ENCODE results near the gene SYNE2. TPM values are rescaled to one million over a fixed set of nuclear protein-coding genes. Genes with fewer than 3 reads are reported as not detected.
"Not testable (repeated sequence)": the region's sequence is repeated elsewhere in the genome, so short reads cannot be mapped to it uniquely, and the experiment has no call there.

The SYNE2 gene
- total and polyA plus RNA-seq, 4 donors, result 26.9 to 208 (median 67.9) TPM

DNA sequence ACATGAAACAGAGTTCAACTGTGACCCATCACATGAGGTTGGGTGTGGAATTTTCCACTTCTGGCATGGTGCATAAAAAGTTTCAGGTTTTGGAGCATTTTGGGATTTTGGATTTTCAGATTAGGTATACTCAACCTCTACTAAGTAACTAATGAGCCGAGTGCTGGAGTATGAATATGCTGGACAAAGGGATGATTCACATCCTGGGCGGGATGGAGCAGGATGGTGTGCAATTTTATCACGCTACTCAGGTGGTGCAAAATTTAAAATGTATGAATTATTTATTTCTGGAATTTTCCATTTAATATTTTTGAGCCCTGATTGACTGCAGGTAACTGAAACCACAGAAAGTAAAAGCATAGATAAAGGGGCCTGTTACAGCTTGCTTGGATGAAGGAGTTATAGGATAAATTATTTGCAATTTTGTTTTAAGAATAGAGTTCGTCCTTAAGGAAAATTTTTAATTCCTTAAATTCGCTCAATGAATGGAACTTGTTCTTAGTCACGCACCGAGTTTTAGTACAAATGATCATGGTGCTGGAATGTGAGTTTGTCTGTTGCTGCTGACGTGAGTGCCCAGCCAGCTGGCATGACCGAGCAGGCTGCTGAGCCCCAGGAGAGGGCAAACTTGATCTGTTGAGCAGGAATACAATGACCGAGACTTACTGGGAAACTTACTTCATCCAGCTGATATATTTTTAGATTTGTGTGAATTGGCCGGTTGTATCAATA lies 265.0 kb downstream of the SYNE2 start:
- H3K27ac ChIP-seq (ENCODE audit: low read depth in 1 of 2, low read length in 1 of 2), result peak overlapping the region in 1 of 2 donors; percentile 84
- H3K4me3 ChIP-seq, result no peak overlapping the region
- H3K4me1 ChIP-seq (ENCODE audit: control insufficient read depth in 5 of 5, insufficient read depth in 5 of 5, low read length in 5 of 5), result peaks cover 0 to 9% (median 0%) of the 10 kb centered on the region in 5 donors
- DNase-seq, result peak in 1 of 3 donors; percentile 37
- peaks cover 4 to 18% (median 17%) of the 10 kb centered on the region in 4 donors for H3K36me3 ChIP-seq (ENCODE audit: control insufficient read depth in 4 of 4, insufficient read depth in 4 of 4, low read length in 4 of 4)
- H3K27me3 ChIP-seq (ENCODE audit: control insufficient read depth in 3 of 3, insufficient read depth in 3 of 3, low read length in 2 of 3), result no peaks in the 10 kb centered on the region
- 81 to 88% methylated on average over 11 of the region's 11 CpGs for WGBS, 2 donors
- H3K9ac ChIP-seq (ENCODE audit: insufficient read depth in 1 of 2, low read length in 2 of 2), result no peak overlapping the region
- TF ChIP-seq, protein P1, sequence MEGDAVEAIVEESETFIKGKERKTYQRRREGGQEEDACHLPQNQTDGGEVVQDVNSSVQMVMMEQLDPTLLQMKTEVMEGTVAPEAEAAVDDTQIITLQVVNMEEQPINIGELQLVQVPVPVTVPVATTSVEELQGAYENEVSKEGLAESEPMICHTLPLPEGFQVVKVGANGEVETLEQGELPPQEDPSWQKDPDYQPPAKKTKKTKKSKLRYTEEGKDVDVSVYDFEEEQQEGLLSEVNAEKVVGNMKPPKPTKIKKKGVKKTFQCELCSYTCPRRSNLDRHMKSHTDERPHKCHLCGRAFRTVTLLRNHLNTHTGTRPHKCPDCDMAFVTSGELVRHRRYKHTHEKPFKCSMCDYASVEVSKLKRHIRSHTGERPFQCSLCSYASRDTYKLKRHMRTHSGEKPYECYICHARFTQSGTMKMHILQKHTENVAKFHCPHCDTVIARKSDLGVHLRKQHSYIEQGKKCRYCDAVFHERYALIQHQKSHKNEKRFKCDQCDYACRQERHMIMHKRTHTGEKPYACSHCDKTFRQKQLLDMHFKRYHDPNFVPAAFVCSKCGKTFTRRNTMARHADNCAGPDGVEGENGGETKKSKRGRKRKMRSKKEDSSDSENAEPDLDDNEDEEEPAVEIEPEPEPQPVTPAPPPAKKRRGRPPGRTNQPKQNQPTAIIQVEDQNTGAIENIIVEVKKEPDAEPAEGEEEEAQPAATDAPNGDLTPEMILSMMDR (IDR thresholded peaks at IDR 0.05; ENCODE audit: control extremely low read depth, extremely low read depth), result no peak
- H3K9me3 ChIP-seq (ENCODE audit: control insufficient read depth in 4 of 4, insufficient read depth in 3 of 4, low read length in 3 of 4), result no peaks in the 10 kb centered on the region
- ATAC-seq (ENCODE audit: insufficient read depth, low FRiP score), result no peak

DNA sequence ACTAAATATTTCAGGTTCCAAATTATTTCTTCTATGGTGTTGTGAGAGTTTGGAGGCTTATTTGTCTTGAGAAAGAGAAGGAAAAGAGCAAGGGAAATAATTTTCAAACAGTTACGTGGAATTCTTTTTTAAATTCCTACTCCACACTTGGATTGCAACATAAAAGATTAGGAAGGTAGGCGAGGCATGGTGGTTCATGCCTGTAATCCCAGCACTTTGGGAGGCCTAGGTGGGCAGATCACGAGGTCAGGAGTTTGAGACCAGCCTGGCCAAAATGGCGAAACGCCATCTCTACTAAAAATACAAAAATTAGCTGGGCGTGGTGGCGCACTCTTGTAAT lies 265.6 kb downstream of the SYNE2 start:
- not testable (repeated sequence) for H3K4me3 ChIP-seq; H3K9ac ChIP-seq (ENCODE audit: insufficient read depth in 1 of 2, low read length in 2 of 2); ATAC-seq (ENCODE audit: insufficient read depth, low FRiP score); H3K4me1 ChIP-seq (ENCODE audit: control insufficient read depth in 5 of 5, insufficient read depth in 5 of 5, low read length in 5 of 5); H3K27me3 ChIP-seq (ENCODE audit: control insufficient read depth in 3 of 3, insufficient read depth in 3 of 3, low read length in 2 of 3); H3K9me3 ChIP-seq (ENCODE audit: control insufficient read depth in 4 of 4, insufficient read depth in 3 of 4, low read length in 3 of 4); DNase-seq
- WGBS, 2 donors, result 90% methylated on average over 7 of the region's 7 CpGs
- Histone ChIP-seq H3K36me3 (ENCODE audit: control insufficient read depth in 4 of 4, insufficient read depth in 4 of 4, low read length in 4 of 4) (peaks cover 4 to 22% (median 19%) of the 10 kb centered on the region in 4 donors), H3K27ac (ENCODE audit: low read depth in 1 of 2, low read length in 1 of 2) (peak overlapping the region in 1 of 2 donors; percentile 79)

DNA sequence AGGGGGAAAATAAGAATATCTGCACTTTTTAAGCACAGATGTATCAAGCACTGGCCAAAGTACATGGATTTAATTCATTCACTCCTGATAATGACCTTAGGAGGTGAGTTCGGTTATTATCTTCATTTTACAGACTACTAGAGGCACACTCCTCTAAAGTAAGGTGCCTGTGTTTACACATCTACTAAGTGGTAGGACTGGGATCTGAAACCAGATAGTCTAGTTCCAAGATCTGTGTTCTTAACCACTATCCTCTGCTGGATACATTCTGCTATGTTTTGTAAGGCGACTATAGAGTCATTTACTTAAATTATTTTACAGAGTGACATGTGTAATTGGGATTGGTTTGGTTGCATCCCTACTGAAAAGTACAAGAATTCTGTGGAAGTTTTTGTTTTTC lies 266.1 kb downstream of the SYNE2 start:
- Histone ChIP-seq H3K27ac (ENCODE audit: low read depth in 1 of 2, low read length in 1 of 2) (peak overlapping the region in 1 of 2 donors; percentile 79), H3K9me3 (ENCODE audit: control insufficient read depth in 4 of 4, insufficient read depth in 3 of 4, low read length in 3 of 4) (no peaks in the 10 kb centered on the region), H3K36me3 (ENCODE audit: control insufficient read depth in 4 of 4, insufficient read depth in 4 of 4, low read length in 4 of 4) (peaks cover 4 to 24% (median 19%) of the 10 kb centered on the region in 4 donors), H3K4me1 (ENCODE audit: control insufficient read depth in 5 of 5, insufficient read depth in 5 of 5, low read length in 5 of 5) (peaks cover 0 to 9% (median 0%) of the 10 kb centered on the region in 5 donors), H3K4me3 (no peak overlapping the region), H3K9ac (ENCODE audit: insufficient read depth in 1 of 2, low read length in 2 of 2) (no peak overlapping the region), H3K27me3 (ENCODE audit: control insufficient read depth in 3 of 3, insufficient read depth in 3 of 3, low read length in 2 of 3) (no peaks in the 10 kb centered on the region)
- ATAC-seq (ENCODE audit: insufficient read depth, low FRiP score), result no peak
- DNase-seq, result peak in 1 of 3 donors; percentile 22
- whole genome bisulfite sequencing, 2 donors, result 78 to 83% methylated on average over 2 of the region's 2 CpGs
- TF ChIP-seq, protein P1 (IDR thresholded peaks at IDR 0.05; ENCODE audit: control extremely low read depth, extremely low read depth), result no peak

DNA sequence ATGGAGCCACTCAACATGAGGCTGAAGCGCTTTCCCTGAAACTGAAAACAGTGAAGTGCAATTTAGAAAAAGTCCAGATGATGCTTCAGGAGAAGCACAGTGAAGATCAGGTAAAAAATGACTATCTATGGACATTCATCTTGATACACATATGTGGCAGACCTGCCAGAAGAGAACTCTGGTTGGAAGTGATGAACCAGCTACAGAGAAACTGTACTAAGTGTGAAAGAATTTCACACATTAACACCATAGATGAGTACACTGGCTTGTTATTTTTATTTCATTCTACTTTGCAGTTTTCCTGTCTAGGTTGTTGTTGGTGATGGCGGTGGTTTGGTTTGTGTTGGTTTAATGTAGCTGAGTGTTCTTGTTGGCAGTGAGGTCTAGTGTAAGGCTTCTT lies 266.7 kb downstream of the SYNE2 start:
- Histone ChIP-seq H3K9me3 (ENCODE audit: control insufficient read depth in 4 of 4, insufficient read depth in 3 of 4, low read length in 3 of 4) (no peaks in the 10 kb centered on the region), H3K9ac (ENCODE audit: insufficient read depth in 1 of 2, low read length in 2 of 2) (no peak overlapping the region), H3K4me1 (ENCODE audit: control insufficient read depth in 5 of 5, insufficient read depth in 5 of 5, low read length in 5 of 5) (peaks cover 0 to 9% (median 0%) of the 10 kb centered on the region in 5 donors), H3K4me3 (no peak overlapping the region), H3K36me3 (ENCODE audit: control insufficient read depth in 4 of 4, insufficient read depth in 4 of 4, low read length in 4 of 4) (peaks cover 4 to 24% (median 18%) of the 10 kb centered on the region in 4 donors), H3K27ac (ENCODE audit: low read depth in 1 of 2, low read length in 1 of 2) (no peak overlapping the region), H3K27me3 (ENCODE audit: control insufficient read depth in 3 of 3, insufficient read depth in 3 of 3, low read length in 2 of 3) (no peaks in the 10 kb centered on the region)
- no peak for ATAC-seq (ENCODE audit: insufficient read depth, low FRiP score)
- TF ChIP-seq, protein P1 (IDR thresholded peaks at IDR 0.05; ENCODE audit: control extremely low read depth, extremely low read depth), result no peak
- DNase-seq, result no peak
- 97 to 99% methylated on average over 2 of the region's 2 CpGs for WGBS, 2 donors

Measured in lung (tissue), 12 donors.